ENCODE data around the gene HOXA5. TPM values are rescaled to one million over a fixed set of nuclear protein-coding genes. Genes with fewer than 3 reads are reported as not detected.

Gene HOXA5
- total RNA-seq, 1 donor = 10.8 TPM

GRCh38 chr7:27093184-27093895, 50.1 kb downstream of the HOXA5 start:
- DNase-seq (ENCODE audit: low read depth) = no peak
- H3K4me3 ChIP-seq (ENCODE audit: low read depth, low read length) = no peak overlapping the region
- TF ChIP-seq, protein P1, sequence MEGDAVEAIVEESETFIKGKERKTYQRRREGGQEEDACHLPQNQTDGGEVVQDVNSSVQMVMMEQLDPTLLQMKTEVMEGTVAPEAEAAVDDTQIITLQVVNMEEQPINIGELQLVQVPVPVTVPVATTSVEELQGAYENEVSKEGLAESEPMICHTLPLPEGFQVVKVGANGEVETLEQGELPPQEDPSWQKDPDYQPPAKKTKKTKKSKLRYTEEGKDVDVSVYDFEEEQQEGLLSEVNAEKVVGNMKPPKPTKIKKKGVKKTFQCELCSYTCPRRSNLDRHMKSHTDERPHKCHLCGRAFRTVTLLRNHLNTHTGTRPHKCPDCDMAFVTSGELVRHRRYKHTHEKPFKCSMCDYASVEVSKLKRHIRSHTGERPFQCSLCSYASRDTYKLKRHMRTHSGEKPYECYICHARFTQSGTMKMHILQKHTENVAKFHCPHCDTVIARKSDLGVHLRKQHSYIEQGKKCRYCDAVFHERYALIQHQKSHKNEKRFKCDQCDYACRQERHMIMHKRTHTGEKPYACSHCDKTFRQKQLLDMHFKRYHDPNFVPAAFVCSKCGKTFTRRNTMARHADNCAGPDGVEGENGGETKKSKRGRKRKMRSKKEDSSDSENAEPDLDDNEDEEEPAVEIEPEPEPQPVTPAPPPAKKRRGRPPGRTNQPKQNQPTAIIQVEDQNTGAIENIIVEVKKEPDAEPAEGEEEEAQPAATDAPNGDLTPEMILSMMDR (IDR thresholded peaks at IDR 0.05; ENCODE audit: insufficient read depth, low read depth, low read length) = no peak

GRCh38 chr7:27092819-27093110, 50.7 kb downstream of the HOXA5 start:
- TF ChIP-seq, protein P1 (IDR thresholded peaks at IDR 0.05; ENCODE audit: insufficient read depth, low read depth, low read length) = no peak

DNA sequence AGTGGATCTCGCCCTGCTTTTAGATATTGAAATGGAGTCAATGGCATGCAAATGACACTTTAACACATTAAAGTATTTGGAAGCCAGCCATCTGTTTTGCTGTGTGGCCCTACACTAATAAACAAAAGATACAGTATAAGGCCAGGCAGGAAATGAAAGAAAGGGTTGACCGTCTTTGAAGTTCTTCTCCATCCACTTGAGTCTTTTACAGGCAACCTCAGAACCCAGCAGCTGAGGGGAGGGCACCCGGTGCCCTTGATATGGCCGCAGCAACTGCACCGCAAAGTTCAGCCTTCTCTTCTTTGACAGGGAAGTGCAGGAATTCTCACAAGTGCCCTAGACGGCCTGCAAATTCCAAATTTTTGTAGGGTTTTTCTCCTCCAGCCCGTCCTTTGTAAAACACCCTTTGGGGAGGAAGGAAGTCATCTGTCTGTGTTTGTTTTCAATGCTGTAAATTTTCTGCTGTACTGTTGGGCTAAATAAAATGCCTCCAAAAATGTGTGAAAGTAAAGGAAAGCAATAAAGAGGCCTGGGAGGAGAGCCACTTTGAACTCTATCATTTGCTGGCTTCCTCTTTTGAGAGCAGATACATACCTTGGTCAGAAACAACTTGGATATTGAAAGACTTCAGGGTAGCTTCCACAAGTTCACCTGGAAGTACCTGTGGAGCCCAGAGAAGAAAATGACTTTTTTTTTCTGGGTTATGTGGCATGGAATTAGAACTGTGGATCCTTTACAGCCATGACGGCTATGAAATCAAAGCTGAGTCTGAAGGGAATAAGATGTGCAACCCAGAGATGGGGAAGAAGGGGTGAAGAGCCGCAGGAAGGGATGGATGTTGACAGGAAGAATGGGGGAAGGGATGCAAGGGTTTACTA, 51.3 kb downstream of the HOXA5 start:
- no peak for DNase-seq (ENCODE audit: low read depth)
- TF ChIP-seq, protein P1 (IDR thresholded peaks at IDR 0.05; ENCODE audit: insufficient read depth, low read depth, low read length) = no peak
- no peak overlapping the region for H3K4me3 ChIP-seq (ENCODE audit: low read depth, low read length)

More at GRCh38 chr7:27092819-27093110, 50.7 kb downstream of the HOXA5 start:
- H3K4me3 ChIP-seq (ENCODE audit: low read depth, low read length) = no peak overlapping the region
- DNase-seq (ENCODE audit: low read depth) = no peak

- H3K4me3 ChIP-seq (ENCODE audit: low read depth, low read length) = no peak overlapping the region
- TF ChIP-seq, protein P1 (IDR thresholded peaks at IDR 0.05; ENCODE audit: insufficient read depth, low read depth, low read length) = no peak
- no peak for DNase-seq (ENCODE audit: low read depth)
These were observed 52.4 kb downstream of the HOXA5 start for GRCh38 chr7:27091105-27091504.

Small RNAs within 50 kb of the gene (small RNA-seq; reads per million reads assigned to genes)
- not detected for gene AC004080.5
- gene RF01977 = not detected
- not detected for gene RF02140
- gene RF02141 = not detected

Other genes with a start within 250 kb of the HOXA5 start
- 0.32 and 0.43 TPM in 2 replicates for gene HOXA1, start 47.7 kb downstream of the HOXA5 start, total RNA-seq
- gene HOXA2, start 41.0 kb downstream of the HOXA5 start, total RNA-seq = 0.64 and 0.86 TPM in 2 replicates
- 0.97 and 1.3 TPM in 2 replicates for gene HOXA4, start 12.9 kb downstream of the HOXA5 start, total RNA-seq
- 10.6 and 11.2 TPM in 2 replicates for gene HOXA6, start 4.1 kb upstream of the HOXA5 start, total RNA-seq
- 9.3 and 11.7 TPM in 2 replicates for gene HOXA3, start 8.9 kb upstream of the HOXA5 start, total RNA-seq
- 2.2 and 2.3 TPM in 2 replicates for gene HOXA7, start 13.0 kb upstream of the HOXA5 start, total RNA-seq
- 17.1 and 20.3 TPM in 2 replicates for gene HOXA9, start 21.9 kb upstream of the HOXA5 start, total RNA-seq
- gene HOXA10, start 30.6 kb upstream of the HOXA5 start, total RNA-seq = 39.0 and 47.1 TPM in 2 replicates
- gene HOXA11, start 41.6 kb upstream of the HOXA5 start, total RNA-seq = 41.9 and 47.1 TPM in 2 replicates
- 1.3 and 2.6 TPM in 2 replicates for gene HOXA13, start 56.4 kb upstream of the HOXA5 start, total RNA-seq
- not detected in 2 replicates for gene EVX1, start 99.1 kb upstream of the HOXA5 start, total RNA-seq

All from fibroblast of villous mesenchyme (primary cell).